Colonic mucosa (tissue), 4 donors: Measurements from ENCODE around the gene THSD7A. TPM values are rescaled to one million over a fixed set of nuclear protein-coding genes. Genes with fewer than 3 reads are reported as not detected.

Source experiments
- DNase-seq: peaks from one replicate; pipeline ENCODE4 v3.0.0-alpha.2; 2020
- H3K27ac ChIP-seq: fragments of 200-600 bp; one replicate; pipeline ENCODE4 v1.8.0; 2021
- H3K27me3 ChIP-seq: fragments of 200-600 bp; one replicate; pipeline ENCODE4 v1.8.0; 2021
- H3K36me3 ChIP-seq: fragments of 200-600 bp; one replicate; pipeline ENCODE4 v1.8.0; 2021
- H3K4me1 ChIP-seq: fragments of 200-600 bp; one replicate; pipeline ENCODE4 v1.8.0; 2021; ENCODE audit warnings: mild to moderate bottlenecking
- H3K4me3 ChIP-seq: fragments of 200-600 bp; one replicate; pipeline ENCODE4 v1.8.0; 2021
- H3K9ac ChIP-seq, 2 donors: one replicate each; pipeline ENCODE4 v1.7.0; 2013; ENCODE audit warnings: control low read depth in 2 of 2, low read depth in 2 of 2, low read length in 2 of 2
- H3K9me3 ChIP-seq: fragments of 200-600 bp; one replicate; pipeline ENCODE4 v1.8.0; 2021
- CTCF ChIP-seq: fragments of 200-600 bp; IDR thresholded peaks from one replicate; pipeline ENCODE4 v1.8.0; 2022; ENCODE audit warnings: antibody characterized with exemption, mild to moderate bottlenecking
- intact Hi-C: fragments of 100-400 bp; cut with DNase I; formaldehyde crosslinking; loops from one replicate; pipeline ENCODE4 v1.14.1; 2022
- total RNA-seq, 2 donors: library from RNA; stranded (reverse); fragmentation: NEBNext Ultra II Directional in 1 of 2; extraction: Animal tissue kit (Norgen Biotek cat#: 25700) in 1 of 2; gene quantifications; one replicate each; pipeline ENCODE4 v1.2.1, GENCODE V29; 2021
- donor health status: healthy.
- donor health status: DM: no; HTN: no; CAD: no.
- donor health status: DM: no; HTN: no; CAD: no.

The THSD7A gene
- total RNA-seq, 2 donors from 2014 or later = 2.1 to 2.3 TPM

GRCh38 chr7:11650030-11650429, 182.0 kb downstream of the THSD7A start:
- TF ChIP-seq CTCF = no peak
- no peak for DNase-seq
- Histone ChIP-seq H3K36me3 (no peaks in the 10 kb centered on the region), H3K27ac (no peak overlapping the region), H3K27me3 (no peaks in the 10 kb centered on the region), H3K4me1 (no peaks in the 10 kb centered on the region), H3K4me3 (no peak overlapping the region), H3K9me3 (no peaks in the 10 kb centered on the region), H3K9ac (no peak overlapping the region)
- intact Hi-C loops = no loop called here

DNA sequence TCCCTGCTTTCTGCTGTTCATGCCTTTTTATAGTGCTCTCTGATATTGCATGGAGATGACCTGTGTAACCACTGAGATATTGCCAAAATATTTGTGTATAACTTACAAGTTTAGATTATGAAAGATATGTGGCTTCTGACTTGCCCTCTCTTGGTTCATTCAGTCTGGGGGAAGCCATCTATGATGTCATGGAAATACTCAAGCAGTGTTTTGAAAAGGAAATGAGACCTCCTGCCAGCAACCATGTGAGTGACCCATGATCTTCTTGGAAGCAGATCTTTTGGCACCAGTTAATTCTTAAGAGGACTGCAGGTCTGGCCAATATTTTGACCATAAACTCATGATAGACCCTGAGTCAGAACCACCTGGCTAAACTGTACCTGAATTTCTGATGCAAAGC, 183.0 kb downstream of the THSD7A start:
- no peaks in the 10 kb centered on the region for H3K9me3 ChIP-seq
- H3K4me3 ChIP-seq = no peak overlapping the region
- no peaks in the 10 kb centered on the region for H3K27me3 ChIP-seq
- TF ChIP-seq CTCF = no peak
- no peak overlapping the region for H3K9ac ChIP-seq
- H3K4me1 ChIP-seq = no peaks in the 10 kb centered on the region
- no peak for DNase-seq
- intact Hi-C loops = no loop called here
- H3K36me3 ChIP-seq = no peaks in the 10 kb centered on the region
- H3K27ac ChIP-seq = no peak overlapping the region

- TF ChIP-seq CTCF = no peak
These were observed 183.9 kb downstream of the THSD7A start for GRCh38 chr7:11648101-11648500.

GRCh38 chr7:11642841-11643240, 189.2 kb downstream of the THSD7A start:
- no peak overlapping the region for H3K9ac ChIP-seq
- DNase-seq = peak; percentile 29
- no peaks in the 10 kb centered on the region for H3K27me3 ChIP-seq
- no peaks in the 10 kb centered on the region for H3K4me1 ChIP-seq
- H3K4me3 ChIP-seq = no peak overlapping the region
- intact Hi-C loops = no loop called here
- TF ChIP-seq CTCF = no peak
- H3K27ac ChIP-seq = no peak overlapping the region
- H3K9me3 ChIP-seq = no peaks in the 10 kb centered on the region
- H3K36me3 ChIP-seq = no peaks in the 10 kb centered on the region

More at GRCh38 chr7:11648101-11648500, 183.9 kb downstream of the THSD7A start:
- H3K9ac ChIP-seq = no peak overlapping the region
- no peak overlapping the region for H3K4me3 ChIP-seq
- intact Hi-C loops = no loop called here
- H3K27me3 ChIP-seq = no peaks in the 10 kb centered on the region
- no peaks in the 10 kb centered on the region for H3K9me3 ChIP-seq
- H3K27ac ChIP-seq = no peak overlapping the region
- H3K4me1 ChIP-seq = no peaks in the 10 kb centered on the region
- no peaks in the 10 kb centered on the region for H3K36me3 ChIP-seq
- DNase-seq = no peak

- H3K4me3 ChIP-seq = no peak overlapping the region
- no peak overlapping the region for H3K27ac ChIP-seq
- H3K9me3 ChIP-seq = no peaks in the 10 kb centered on the region
- no peaks in the 10 kb centered on the region for H3K36me3 ChIP-seq
- TF ChIP-seq CTCF = no peak
- no peak overlapping the region for H3K9ac ChIP-seq
- no peaks in the 10 kb centered on the region for H3K27me3 ChIP-seq
- intact Hi-C loops = no loop called here
- no peaks in the 10 kb centered on the region for H3K4me1 ChIP-seq
- DNase-seq = no peak
These were observed 189.7 kb downstream of the THSD7A start for GRCh38 chr7:11642276-11642675.
